ENCODE results near the gene ARPC5.

DNA sequence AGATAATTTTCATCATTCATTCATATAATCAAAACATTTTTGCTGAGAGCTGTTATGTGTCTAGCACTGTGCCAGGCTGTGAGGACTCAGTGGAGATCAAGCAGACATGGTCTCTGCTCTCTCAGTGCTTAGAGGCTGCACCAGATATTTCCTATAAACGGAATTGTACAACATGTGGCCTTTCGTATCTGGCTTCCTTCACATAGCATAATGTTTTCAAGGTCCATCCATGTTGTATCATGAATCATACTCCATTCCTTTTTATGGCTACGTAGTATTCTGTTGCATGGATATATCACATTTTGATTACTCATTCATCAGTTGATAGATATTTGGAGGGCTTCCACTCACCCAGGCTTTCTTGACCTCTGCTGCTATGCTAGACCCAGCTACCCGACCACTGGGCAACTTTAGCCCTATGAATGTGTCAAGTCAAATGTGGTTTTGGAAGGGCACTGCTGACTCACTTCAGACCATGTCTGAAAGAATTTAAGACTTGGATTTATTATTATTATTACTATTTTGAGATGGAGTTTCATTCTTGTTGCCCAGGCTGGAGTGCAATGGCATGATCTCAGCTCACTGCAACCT, 63.8 kb downstream of the ARPC5 start:
- TF ChIP-seq, protein P1, sequence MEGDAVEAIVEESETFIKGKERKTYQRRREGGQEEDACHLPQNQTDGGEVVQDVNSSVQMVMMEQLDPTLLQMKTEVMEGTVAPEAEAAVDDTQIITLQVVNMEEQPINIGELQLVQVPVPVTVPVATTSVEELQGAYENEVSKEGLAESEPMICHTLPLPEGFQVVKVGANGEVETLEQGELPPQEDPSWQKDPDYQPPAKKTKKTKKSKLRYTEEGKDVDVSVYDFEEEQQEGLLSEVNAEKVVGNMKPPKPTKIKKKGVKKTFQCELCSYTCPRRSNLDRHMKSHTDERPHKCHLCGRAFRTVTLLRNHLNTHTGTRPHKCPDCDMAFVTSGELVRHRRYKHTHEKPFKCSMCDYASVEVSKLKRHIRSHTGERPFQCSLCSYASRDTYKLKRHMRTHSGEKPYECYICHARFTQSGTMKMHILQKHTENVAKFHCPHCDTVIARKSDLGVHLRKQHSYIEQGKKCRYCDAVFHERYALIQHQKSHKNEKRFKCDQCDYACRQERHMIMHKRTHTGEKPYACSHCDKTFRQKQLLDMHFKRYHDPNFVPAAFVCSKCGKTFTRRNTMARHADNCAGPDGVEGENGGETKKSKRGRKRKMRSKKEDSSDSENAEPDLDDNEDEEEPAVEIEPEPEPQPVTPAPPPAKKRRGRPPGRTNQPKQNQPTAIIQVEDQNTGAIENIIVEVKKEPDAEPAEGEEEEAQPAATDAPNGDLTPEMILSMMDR (IDR thresholded peaks at IDR 0.05): no peak
- no peak for TF ChIP-seq EP300 (IDR thresholded peaks at IDR 0.05)

All from tibial nerve (tissue), 4 donors.